GM18951 (cell line): Measurements from ENCODE around the gene CABLES2.

Experiments
- POLR2A ChIP-seq: IDR thresholded peaks from 4 replicates; pipeline ENCODE4 v1.6.1; 2011; ENCODE audit warnings: mild to moderate bottlenecking; ENCODE audit not compliant: insufficient read length, insufficient read depth; ENCODE audit errors: extremely low read depth
- in situ Hi-C: fragments of 300-500 bp; cut with MboI; formaldehyde crosslinking; loops from one replicate; pipeline ENCODE4 v1.12.0; 2022; ENCODE audit warnings: low sequenced_read_pairs, mixed read lengths, inconsistent platforms; ENCODE audit not compliant: unreplicated experiment

CABLES2 gene

DNA sequence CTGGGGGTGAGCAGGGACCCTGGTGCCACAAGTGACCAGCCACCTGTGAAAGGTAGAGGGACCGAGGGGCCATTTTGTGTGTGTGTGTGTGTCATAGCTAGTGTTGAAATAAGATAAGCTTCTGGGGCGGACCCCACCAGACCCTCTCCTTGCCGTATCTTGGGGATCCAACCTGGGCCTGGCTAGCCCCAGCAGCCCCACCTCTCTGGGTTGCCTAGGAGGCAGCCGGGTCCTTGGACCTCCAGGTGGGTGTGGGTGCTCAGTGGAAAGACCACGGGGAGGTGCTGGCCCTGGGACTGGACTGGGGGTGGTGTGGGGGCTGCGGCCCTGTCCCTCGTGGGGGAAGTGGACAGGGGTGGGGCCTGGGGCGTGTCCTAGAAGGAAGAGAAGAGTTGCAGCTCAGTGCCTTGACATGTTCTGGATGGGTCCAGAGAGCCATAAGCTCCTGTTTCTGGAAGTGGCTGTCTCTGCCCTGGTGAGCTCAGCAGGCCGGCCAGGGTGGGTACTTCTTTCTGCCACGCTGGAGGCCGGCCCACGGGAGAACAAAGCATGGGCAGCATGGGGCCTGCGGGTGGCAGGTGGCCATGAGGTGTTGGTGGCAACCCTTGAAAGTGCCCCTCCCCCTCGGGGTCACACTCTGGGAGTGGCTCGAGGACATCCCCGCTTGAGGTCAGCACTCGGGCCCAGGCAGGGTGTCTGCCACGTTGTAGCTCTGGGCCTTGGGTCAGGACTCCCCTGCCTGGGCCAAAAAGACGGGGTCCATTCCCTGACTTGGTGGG is 11.8 kb upstream of the CABLES2 start:
- in situ Hi-C loops, result no loop called here
- TF ChIP-seq POLR2A, result no peak

DNA sequence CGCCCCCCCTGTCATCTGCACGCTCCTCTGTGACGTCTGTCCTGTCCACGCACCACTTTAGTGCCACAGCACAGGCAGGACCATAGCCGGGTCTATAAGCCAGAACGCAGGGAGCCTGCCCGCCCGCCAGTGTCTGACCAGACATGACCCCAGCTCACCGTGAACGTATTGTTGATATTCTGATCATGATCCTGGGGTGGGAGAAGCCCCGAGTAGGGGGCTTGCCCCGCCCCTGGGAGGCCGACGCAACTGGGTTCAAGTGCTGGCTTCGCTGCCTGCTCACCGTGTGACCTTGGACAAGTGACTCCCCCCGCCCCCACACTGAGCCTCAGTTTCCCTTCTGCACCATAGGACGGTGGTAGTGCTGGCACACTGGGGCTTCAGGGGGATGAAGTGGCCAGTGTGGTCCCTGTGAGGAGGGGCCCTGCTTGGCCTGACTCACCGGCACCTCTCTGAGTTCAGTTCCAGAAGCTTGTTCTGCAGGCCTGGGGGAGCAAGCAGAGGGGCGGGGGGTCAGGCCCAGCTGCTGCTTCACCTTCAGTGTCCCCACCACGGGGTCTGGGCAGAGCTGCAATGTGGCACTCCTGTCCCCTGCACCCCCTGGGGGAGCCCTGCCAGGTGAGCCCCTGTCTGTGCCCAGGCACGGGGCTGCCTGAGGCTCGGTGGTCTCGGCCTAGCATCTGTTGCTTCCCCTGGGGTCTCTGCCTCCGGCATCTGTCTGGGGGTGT is 11.1 kb upstream of the CABLES2 start:
- TF ChIP-seq POLR2A, result no peak
- in situ Hi-C loops, result no loop called here

DNA sequence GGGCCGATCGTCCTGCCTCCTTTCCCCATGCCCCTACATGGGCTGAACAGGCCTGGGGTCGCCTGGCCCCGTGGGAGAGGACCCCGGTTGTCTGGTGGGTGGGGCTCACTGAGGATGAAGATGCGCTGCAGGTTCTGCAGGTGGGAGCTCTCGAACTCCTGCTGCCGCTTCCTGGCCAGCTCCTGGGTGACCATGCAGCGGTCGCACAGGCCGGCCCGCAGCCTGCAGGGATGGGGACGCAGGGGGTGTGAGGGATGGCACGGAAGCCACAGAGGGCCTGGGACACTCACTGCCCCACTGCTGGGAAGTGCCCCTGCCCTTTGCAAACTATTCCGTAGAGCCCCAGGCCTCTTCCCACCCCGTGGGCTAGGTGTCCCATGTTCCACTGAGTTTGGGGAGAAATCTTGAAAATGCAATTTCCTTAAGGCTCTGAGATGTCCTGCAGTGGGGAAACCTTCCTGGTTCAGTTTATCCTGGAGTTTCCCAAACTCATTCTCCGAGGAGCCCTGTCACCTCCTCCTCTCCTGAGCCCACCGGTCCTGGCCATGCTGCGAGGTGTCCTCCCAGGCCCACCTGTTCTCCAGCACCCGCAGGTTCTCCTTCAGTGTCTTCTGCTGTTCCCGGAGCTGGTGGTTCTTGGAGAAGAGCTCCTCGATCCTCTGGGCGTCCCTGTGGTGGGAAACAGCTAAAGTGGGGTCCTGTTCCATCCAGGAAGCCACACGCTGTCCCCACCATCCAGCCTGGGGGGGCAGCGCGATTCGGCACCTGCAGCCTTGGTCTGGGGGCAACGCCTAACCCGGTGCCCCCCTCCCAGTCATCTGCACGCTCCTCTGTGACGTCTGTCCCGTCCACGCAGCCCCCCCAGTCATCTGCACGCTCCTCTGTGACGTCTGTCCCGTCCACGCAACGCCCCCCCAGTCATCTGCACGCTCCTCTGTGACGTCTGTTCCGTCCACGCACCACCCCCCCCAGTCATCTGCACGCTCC is 9.9 kb upstream of the CABLES2 start:
- TF ChIP-seq POLR2A, result no peak
- in situ Hi-C loops, result no loop called here

DNA sequence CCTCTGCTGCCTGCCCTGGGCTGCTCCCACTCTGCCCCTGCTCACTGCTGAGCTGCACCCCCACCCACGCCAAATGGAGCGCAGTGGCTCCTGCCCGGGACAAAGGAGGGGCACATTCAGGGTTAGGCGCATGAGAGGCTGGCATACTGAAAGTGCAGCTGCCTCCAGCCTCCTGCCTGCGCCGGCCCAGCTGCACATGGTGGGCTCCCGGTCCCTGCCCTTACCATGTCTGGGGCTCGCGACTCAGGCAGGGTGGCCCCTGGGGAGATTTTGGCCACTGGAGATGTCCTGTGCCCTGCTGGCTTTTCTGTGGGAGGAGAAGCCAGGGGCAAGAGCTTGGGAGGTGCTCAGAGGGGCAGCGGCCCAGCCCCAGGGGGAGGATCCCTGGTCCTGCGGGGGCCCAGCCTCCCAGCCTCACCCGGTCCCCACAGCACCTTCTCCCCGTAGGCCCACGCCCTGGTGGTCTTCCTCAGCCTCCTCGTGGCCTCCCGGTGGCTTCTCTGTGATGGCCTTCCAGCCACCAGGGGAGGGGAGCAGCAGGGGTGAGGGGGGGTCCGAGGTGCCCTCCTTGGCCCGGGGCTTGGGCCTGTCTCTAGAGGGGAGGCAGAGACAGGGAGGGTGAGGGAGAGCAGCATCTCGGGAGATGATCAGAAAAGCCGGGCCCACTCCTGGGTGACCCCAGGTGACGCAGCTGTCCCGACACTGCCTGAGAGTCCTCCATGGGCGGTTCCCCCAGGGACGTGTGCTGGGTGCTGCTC is 8.4 kb upstream of the CABLES2 start:
- in situ Hi-C loops, result no loop called here
- TF ChIP-seq POLR2A, result no peak

DNA sequence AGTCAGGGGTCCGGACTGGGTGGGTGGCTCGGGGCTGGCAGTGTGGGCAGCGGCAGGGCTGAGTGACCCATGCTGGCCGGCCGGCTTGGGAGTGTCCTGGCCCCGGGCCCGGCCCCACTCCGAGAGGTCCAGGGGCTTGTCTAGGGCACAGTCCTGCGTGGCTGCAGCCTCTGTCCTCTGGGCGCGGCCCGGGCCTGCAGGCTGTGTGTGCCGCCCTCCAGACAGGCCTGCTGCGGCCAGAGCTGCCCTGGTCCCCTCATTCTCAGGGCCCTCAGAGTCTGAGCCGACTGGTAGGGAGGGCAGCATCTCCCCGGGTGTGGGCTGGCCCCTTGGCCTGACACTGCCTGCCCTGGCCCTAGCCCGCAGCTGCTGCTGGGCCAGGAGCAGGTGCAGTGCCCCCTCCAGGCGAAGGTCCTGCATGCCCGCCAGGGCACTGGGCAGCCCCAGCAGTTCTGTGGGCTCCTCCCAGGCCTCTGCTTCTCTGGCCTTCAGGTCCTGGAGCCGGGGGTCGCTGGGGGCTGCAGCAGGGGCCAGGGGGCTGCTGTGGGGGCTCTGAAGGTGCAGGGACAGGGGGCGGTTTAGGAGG is 6.9 kb upstream of the CABLES2 start:
- in situ Hi-C loops, result no loop called here
- no peak for TF ChIP-seq POLR2A

DNA sequence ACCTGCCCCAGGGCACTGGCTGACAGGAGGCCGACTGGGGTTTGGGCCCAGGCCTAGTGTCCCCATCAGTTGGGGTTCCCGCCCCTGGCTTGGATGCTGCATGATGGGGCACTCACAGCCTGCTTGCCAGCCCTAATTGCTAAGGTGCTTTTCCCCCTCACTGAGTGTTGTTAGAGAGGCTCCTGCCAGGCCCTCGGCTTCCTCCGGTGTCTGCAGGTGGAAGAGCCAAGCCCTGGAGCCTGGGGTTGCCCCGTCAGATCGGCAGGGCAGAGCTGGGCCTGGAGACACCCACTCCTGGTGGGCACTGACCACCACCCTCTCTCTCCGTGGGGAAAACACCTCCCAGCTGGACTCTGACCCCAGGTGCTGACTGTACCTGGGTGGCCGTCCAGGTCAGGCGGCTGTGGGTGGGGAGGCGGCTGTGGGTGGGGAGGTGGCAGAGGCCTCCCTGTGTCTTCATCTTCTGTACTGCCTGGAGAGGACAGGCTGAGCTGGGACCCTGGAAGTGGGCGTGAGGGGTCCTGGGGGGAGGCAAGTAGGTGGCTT is 6.0 kb upstream of the CABLES2 start:
- TF ChIP-seq POLR2A, result no peak
- in situ Hi-C loops, result no loop called here

DNA sequence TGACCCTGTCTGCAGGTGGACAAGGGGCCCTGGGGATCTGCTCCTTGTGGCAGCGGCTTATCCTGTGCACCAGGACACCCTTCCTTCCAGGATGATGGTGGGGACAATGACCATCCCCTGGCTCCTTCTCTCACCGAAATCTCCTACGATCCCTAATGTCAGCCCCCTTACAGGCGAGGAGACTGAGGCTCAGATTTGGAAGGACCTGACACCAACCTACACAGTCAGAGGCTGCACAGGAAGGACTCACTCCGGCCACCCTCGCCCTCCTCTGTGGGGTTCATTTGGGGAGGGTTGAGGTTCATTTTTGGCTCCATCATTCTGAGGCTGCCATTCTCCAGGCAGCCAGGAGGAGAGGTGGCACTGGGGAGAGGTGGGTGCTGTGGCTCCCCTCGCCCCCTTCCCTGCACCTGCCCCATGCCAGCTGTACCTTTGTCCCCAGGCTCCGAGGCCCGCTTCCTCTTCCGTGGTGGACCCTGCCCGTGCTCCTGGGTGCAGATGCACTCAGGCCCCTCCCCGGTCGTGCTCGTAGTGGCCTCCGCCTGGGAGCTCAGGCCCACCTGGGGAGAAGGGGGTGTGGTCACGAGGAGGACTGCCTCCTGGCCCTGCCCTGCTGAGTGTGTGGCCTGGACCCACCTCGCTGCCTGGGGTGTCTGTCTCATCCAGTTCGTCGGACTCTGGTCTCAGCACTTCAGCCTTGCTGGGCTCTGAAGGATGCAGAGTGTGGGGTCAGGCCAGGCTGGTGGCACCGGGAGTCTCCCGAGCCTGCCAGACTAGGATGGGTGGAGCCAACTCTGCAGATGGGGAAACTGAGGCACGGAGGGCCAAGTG is 5.3 kb upstream of the CABLES2 start:
- TF ChIP-seq POLR2A, result no peak
- in situ Hi-C loops, result no loop called here

DNA sequence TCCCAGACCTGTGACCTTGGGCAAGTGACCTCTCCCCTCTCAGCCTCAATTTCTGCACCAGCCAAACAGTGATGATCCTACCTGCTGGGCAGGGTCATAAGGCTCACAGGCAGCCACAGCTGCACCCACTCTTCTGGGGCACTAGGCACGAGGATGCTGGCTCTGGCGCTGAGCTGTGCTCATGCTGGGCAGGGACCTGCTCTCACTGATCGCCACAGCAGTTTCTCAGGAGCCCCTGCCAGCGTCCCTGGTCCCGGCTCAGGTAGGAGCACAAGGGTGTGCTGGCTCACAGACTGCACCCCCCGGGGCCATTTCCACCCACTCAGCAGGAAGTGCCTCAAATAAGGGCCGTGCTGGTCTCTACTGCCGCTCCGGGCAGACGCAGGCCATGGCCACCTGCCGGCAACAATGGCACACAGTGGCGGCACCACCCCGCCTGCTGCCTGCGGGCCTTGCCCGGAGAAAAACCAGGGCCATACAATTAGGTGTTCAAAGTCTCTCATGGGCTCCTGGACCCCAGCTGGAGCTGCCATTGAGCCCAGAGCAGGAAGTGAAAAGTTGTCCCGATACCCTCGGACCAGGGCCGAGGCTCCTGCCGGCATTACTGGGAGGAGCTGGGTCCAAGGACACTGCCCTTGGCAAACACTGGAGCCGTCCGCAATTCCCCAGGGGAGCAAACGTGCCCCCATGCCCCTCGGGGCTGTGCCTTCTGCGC is 4.6 kb upstream of the CABLES2 start:
- TF ChIP-seq POLR2A, result no peak
- in situ Hi-C loops, result no loop called here

DNA sequence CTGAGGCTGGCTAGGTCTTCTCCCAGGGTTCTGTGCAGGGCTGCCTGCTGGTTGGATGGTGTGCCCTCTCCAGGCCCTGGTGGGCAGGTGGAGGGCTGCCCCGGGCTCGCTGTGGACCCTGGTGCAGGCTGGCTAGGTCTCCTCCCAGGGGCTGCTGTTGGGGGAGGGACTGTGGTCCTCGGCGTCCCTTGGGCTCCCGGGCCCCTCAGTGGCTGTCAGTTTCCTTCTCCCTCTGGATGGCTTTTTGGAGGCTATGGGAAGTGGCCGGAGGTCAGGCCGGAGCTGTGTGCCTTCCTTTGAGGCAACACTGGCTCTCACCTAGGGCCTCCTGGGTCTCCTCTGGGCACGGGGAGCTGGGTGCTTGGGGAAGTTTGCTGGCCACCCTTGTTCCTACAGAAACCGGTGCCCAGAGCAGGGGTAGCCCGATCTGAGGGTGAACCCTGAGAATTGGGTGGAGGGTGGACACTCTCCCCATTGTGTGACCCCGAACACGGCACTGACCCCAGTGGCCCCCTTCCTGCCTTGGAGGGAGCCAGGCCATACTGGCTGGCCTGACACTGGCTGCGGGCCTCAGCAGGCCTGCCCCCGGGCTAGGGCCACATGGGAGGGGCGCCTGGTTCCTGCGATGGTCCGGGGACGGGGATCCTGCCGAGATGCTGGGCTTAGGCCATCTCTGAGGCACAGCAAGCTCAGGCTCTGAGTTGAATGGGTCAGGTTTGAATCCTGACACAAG is 3.8 kb upstream of the CABLES2 start:
- in situ Hi-C loops, result no loop called here
- no peak for TF ChIP-seq POLR2A
